ENCODE results near the gene GALT.

The GALT gene

GRCh38 chr9:34644766-34645314, 1.6 kb upstream of the GALT start:
- DNase-seq (ENCODE audit: low read depth) = no peak
- no peak overlapping the region for H3K4me3 ChIP-seq (ENCODE audit: low read depth, low read length)
- TF ChIP-seq MYC (IDR thresholded peaks at IDR 0.05; ENCODE audit: low read depth, low read length) = no peak
- TF ChIP-seq MAX (IDR thresholded peaks at IDR 0.05; ENCODE audit: low read depth, low read length) = no peak
- no peak for TF ChIP-seq POLR2A (IDR thresholded peaks at IDR 0.05; ENCODE audit: extremely low read depth, insufficient read length)
- TF ChIP-seq CTCF (IDR thresholded peaks at IDR 0.05; ENCODE audit: low read depth, low read length) = no peak

- peak overlapping the region; percentile 92 for H3K4me3 ChIP-seq (ENCODE audit: low read depth, low read length)
- peak; percentile 66 for TF ChIP-seq MAX (IDR thresholded peaks at IDR 0.05; ENCODE audit: low read depth, low read length)
- no peak for TF ChIP-seq POLR2A (IDR thresholded peaks at IDR 0.05; ENCODE audit: extremely low read depth, insufficient read length)
- TF ChIP-seq MYC (IDR thresholded peaks at IDR 0.05; ENCODE audit: low read depth, low read length) = 0 out of 2 replicates have a peak, but pooled peaks have one; percentile 44
- TF ChIP-seq CTCF (IDR thresholded peaks at IDR 0.05; ENCODE audit: low read depth, low read length) = no peak
- no peak for DNase-seq (ENCODE audit: low read depth)
Observed at GRCh38 chr9:34647084-34647403, 569 bp downstream of the GALT start.

- TF ChIP-seq MYC (IDR thresholded peaks at IDR 0.05; ENCODE audit: low read depth, low read length) = no peak
- no peak for TF ChIP-seq MAX (IDR thresholded peaks at IDR 0.05; ENCODE audit: low read depth, low read length)
- H3K4me3 ChIP-seq (ENCODE audit: low read depth, low read length) = peak overlapping the region; percentile 92
- DNase-seq (ENCODE audit: low read depth) = no peak
Observed at GRCh38 chr9:34647651-34648050, 1.2 kb downstream of the GALT start.

DNA sequence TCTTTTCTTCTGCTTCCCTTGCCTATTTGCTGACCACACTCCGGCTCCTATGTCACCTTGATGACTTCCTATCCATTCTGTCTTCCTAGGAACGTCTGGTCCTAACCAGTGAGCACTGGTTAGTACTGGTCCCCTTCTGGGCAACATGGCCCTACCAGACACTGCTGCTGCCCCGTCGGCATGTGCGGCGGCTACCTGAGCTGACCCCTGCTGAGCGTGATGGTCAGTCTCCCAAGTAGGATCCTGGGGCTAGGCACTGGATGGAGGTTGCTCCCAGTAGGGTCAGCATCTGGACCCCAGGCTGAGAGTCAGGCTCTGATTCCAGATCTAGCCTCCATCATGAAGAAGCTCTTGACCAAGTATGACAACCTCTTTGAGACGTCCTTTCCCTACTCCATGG, 2.2 kb downstream of the GALT start:
- no peak for DNase-seq (ENCODE audit: low read depth)
- TF ChIP-seq MYC (IDR thresholded peaks at IDR 0.05; ENCODE audit: low read depth, low read length) = no peak
- no peak for TF ChIP-seq POLR2A (IDR thresholded peaks at IDR 0.05; ENCODE audit: extremely low read depth, insufficient read length)
- TF ChIP-seq MAX (IDR thresholded peaks at IDR 0.05; ENCODE audit: low read depth, low read length) = no peak
- TF ChIP-seq CTCF (IDR thresholded peaks at IDR 0.05; ENCODE audit: low read depth, low read length) = no peak
- H3K4me3 ChIP-seq (ENCODE audit: low read depth, low read length) = no peak overlapping the region

DNA sequence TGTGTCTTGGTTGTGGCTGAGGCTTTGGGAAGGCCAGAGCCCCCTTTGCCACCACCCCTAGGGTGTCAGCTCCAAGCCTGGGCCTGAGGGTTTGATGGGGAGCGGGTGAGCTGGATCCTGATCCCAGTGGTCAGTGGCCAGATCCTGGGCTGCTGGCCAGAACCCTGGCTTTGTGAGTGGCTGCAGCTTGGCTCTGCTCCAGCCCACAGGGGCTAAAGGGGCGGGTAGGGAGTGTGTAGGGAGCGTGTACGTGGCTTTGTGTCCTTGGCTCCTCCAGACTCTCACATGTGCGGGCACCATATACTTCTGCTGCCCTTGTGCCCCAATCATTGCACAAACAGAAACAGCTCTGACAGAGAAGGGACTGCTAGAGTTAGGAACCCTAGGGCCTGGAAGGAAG, 4.3 kb downstream of the GALT start:
- DNase-seq (ENCODE audit: low read depth) = no peak
- TF ChIP-seq MYC (IDR thresholded peaks at IDR 0.05; ENCODE audit: low read depth, low read length) (no peak), MAX (IDR thresholded peaks at IDR 0.05; ENCODE audit: low read depth, low read length) (no peak), CTCF (IDR thresholded peaks at IDR 0.05; ENCODE audit: low read depth, low read length) (no peak), POLR2A (IDR thresholded peaks at IDR 0.05; ENCODE audit: extremely low read depth, insufficient read length) (no peak)
- H3K4me3 ChIP-seq (ENCODE audit: low read depth, low read length) = no peak overlapping the region

DNA sequence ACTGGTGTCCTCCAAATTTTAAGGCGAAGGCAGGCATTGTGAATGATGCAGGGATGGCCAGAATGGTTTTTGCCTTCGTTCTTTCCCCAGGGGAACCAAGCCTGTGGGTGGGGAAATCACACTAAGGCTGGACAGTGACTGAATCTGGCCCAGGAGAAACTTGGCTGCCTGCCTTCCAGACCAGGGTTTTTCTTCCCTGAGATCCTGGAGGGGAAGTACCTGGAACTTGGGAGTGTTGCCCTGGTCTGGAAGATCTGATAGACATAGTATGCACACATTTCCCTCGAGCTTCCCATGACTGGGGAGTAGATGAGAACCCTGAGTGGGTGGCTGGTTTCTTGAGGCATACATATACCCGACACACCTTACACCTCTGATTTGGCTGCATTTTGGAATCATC, 4.8 kb downstream of the GALT start:
- H3K4me3 ChIP-seq (ENCODE audit: low read depth, low read length) = no peak overlapping the region

More for the DNA sequence above, 4.8 kb downstream of the GALT start:
- TF ChIP-seq MYC (IDR thresholded peaks at IDR 0.05; ENCODE audit: low read depth, low read length) (no peak), MAX (IDR thresholded peaks at IDR 0.05; ENCODE audit: low read depth, low read length) (no peak), POLR2A (IDR thresholded peaks at IDR 0.05; ENCODE audit: extremely low read depth, insufficient read length) (no peak), CTCF (IDR thresholded peaks at IDR 0.05; ENCODE audit: low read depth, low read length) (no peak)
- no peak for DNase-seq (ENCODE audit: low read depth)
